GM18870 (cell line): ENCODE data around the gene FGF19.

Experiments used
- ATAC-seq: cut with Tn5 transposase; IDR thresholded peaks from one replicate; pipeline ENCODE4 v1.9.1; 2021; ENCODE audit warnings: moderate library complexity; ENCODE audit not compliant: unreplicated experiment

Gene FGF19

DNA sequence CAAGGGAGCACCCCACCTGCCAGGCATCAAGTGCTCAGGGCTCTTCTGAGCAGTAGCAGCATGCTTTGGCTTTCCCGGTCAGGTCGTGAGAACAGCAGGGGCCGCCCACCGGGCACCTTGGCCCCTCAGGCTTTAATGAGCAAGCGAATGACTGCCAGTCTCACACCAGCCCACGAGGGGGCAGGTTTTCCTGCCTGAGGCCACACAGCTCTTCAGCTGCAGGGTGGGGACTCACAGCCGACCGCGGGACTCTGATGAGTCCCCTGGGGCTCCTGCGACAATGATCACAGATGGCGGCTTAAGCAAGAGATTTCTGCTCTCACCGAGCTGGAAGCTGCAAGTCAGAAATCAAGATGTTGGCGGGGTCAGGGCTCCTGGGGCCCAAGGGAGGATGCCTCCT, 14.3 kb upstream of the FGF19 start:
- no peak for ATAC-seq

- ATAC-seq: no peak
Measured at GRCh38 chr11:69716891-69717747, 13.3 kb upstream of the FGF19 start.

GRCh38 chr11:69716099-69716498, 12.3 kb upstream of the FGF19 start:
- ATAC-seq: no peak

DNA sequence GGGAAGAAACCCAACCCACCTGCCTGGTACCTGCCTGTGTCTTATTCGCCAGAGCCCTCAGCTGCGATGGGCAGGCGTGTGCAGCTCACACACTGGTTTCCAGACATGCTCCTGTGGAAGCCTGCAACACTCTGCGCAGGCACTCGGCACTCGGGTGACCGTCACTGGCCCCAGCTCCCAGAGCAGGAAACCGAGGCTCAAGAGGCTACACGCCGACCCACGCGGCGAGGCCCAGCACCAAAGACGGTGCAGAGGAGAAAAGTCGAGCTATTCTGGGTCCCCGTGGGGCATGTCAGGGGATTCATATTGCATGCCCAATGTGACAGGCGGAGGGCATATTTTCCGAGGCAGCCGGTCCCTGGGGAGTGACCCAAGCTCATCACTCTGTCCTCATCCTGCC, 11.6 kb upstream of the FGF19 start:
- no peak for ATAC-seq

DNA sequence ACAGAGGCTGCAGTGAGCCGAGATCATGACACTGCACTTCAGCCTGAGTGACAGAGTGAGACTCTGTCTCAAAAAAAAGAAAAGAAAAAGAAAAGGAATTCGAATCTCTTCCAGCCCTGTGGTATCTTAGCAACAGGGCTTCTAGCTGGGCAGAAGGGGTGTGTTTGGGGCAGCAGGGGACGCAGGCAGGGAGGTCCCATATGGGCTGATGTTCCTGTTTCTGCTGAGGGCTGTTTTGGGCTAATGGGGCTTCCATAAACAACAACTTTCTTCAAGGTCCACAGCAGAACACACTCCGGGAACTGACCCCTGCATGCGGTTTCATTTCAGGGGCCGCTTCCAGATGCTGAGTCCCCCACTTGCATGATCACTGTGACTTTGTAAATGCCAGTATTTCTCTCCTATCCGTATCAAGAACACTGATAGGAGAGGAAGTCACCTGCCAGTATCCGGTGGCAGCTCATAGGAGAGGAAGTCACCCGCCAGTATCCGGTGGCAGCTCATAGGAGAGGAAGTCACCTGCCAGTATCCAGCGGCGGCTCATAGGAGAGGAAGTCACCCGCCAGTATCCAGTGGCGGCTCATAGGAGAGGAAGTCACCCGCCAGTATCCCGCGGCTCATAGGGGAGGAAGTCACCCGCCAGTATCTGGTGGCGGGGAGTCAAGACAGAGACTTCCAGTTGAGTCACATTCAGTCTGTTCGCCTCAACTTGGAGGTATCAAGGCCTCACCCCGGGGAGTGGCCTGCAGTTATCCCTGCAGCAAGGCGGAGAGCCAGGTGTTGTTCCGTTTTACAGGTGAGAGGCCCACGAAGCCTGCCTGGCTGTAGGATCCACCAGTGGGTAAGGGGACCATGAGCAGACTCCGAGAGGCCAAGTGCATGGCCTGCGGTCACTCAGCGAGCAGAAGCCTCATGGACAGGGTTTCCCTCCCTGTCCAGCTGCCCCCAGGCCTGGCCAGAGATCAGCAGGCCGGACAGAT, 8.3 kb upstream of the FGF19 start:
- ATAC-seq: no peak

- ATAC-seq: no peak
Measured at GRCh38 chr11:69708736-69709401, 5.0 kb upstream of the FGF19 start.

- no peak for ATAC-seq
Measured at GRCh38 chr11:69707176-69707575, 3.4 kb upstream of the FGF19 start.

- no peak for ATAC-seq
Measured at GRCh38 chr11:69705901-69706787, 2.3 kb upstream of the FGF19 start.

DNA sequence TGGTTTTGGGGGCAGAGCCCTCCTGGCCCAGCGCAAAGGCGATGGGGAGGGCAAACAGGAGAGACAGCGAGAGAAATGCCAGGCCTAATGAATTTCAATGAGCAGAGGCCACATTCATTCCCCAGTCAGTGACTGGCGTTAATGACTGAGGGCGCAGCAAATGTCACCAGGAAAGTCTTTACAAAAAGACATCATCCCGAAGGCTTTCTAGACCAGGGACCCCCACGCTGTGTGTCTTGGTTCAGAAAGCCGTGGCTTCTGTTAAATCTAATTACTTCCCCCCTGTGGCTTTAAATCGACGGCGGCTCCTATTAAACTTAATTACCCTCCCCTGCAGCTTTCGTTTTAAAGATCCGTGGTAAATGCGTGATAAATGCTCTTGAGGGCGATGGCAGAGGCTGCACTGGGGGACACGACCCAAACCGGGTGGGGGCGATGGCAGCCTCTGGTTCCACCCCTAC, 1.6 kb upstream of the FGF19 start:
- ATAC-seq: no peak

DNA sequence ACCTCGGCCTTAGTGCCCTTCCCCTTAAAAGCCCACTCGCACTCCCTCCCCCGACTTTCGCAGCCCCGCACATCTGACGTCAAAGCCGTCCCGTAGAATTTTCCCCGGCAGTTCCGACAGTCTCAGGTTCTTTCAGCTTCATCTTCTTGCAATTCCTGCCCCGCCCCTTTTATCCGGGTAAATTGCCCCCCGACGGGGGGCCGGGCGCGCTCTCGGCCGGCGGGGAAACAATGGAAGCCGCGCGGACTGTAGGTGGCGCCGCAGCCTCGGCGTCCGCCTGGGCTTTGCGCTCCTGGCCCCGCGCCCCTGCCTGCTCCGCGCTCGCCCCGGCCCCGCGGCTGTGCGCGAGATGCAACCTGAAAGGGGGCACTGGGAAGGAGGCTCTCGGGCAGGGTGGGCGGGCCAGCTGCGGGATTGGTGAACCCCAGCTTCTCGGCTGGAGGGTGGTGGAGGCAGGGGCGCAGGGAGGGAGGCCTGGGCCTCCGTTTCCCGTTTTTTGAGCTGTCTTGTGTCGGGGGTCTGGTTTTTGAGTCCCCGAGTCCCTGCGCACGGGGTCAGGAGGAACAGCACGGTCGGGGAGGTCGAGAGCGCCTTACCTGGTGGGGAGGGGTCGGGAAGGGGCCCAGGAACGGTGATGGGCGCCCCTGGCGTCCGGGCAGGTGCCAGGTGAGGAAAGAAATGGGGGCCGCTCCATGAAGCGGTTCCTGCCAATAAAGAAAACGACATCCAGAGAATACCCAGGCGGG, 859 bp upstream of the FGF19 start:
- ATAC-seq: no peak

DNA sequence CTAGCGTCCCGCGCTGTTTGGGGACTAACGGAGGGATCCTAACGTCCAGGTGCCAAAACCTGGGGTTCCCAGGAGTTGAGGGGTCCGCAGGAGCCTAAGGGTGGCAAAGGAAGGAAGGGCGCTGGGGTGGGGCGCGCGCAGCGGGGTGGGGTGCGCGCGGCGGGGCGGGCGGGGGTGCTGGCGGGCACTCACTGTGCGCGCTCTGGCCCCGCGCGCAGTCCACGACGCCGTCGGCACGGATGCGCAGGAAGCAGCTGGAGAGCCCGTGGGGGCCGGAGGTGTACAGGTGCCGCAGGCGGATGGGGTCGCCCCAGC, 412 bp downstream of the FGF19 start:
- no peak for ATAC-seq

GRCh38 chr11:69702769-69703452, 911 bp downstream of the FGF19 start:
- ATAC-seq: no peak

- no peak for ATAC-seq
Measured at GRCh38 chr11:69702239-69702691, 1.6 kb downstream of the FGF19 start.

DNA sequence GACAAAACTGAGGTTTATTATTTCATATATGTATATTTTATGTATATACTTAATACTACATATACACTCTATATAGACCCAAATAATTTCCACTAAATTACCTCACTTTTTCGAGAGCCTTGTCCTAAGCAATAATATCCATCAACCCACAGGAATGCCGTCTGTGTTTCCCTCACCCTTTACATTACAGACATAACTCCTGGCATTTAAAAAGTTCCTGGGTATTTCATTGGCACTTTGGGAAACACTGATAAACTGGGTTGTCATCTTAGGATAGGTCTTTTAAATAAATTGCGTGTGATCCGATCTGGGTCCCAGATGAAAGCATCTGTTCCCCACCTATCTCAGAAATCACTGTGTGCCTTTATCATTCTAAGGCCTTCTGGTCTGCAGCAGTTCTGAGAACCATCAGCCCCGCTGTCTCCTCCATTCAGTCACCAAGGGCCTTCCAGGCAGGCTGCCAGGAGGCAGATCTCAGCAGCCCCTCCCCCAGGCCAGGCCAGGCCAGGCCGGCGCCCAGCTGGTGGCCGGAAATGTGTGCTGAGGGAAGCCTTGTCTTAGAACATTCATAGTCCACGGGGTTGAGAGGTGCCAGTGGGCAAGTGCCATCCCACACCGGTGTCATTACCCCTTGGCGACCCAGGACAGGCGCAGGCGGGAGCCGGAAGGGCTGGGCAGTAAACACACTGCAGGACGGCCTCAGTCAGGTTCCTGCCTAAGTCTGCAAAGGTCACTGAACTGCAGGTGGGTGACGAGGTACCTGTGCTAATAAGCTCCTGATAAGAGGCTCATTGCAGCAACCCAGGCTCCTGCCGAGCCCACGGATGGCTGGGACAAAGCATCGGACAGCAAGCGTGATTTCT, 3.3 kb downstream of the FGF19 start:
- no peak for ATAC-seq

DNA sequence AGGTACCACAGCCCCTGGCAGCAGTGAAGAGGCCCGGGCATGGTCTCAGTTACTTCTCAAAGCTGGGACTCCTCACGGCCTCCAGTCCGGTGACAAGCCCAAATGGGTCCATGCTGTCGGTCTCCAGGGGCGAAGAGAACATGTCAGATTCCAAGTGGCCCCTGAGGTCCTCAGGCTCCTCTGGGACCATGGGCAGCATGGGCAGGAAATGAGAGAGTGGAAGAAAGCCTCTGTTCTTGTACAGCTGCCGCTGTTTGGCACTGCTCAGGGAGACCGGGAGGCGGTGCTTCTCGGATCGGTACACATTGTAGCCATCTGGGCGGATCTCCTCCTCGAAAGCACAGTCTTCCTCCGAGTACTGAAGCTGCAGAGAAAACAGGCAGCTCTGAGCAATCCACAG, 4.6 kb downstream of the FGF19 start:
- no peak for ATAC-seq

- ATAC-seq: no peak
Measured at GRCh38 chr11:69698362-69698761, 5.5 kb downstream of the FGF19 start.

DNA sequence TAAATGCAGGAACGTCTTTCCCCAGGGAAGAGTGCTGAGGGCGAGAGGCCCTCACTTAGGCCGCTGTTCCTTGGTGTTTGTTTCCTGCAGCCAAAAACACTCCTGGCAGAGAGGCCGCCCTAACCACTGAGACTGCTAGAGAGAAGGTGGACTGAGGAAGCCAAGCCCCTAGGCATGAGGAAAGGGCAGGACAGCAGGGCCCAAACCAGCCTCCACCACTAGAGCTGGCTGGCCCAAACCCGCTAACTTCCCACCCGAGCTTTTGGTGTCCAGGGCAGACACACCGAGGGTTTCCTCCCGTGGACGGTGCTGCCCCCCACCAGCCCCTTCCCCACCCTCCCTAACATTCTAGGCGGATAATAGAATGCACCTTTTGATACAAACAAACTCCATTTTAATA, 6.0 kb downstream of the FGF19 start:
- no peak for ATAC-seq

GRCh38 chr11:69697469-69697843, 6.4 kb downstream of the FGF19 start:
- ATAC-seq: no peak
